Measurements from ENCODE around the gene IPCEF1.

The IPCEF1 gene

DNA sequence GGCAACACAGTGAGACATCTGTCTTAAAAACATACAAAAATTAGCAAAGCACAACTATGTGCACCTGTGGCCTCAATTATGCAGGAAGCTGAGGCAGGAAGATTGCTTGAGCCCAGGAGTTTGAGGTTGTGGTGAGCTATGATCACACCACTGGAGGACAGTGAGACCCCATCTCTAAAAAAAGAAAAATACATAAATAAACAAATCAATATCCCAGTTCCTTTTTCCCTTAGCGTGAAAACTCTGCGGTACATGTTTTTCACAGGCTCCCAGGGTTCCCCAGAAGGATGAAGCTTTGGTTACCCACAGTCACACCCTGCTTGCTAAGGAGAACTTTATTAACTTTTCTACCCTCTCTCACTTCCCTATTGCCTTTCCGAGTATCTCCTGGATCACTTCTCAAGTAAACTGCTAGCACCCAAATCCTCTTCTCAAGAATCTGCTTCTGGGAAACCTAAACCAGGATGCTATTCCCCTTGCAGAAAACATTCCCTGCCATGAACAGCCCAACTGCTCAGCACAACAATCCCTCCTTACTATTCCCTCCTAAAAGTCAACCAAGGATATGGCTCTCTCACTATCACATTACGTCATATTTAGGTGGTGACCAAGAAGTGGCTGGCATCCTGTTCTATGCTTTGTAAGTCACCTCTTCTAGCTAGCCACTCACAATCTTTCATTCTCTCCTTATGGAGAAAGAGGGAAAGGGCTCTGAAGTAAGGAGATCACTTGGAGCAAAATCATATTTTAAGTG lies 122.4 kb downstream of the IPCEF1 start:
- H3K4me3 ChIP-seq (ENCODE audit: low read depth, low read length): no peak overlapping the region
- no peak for TF ChIP-seq CTCF (IDR thresholded peaks at IDR 0.05; ENCODE audit: low read depth, low read length)

- no peak overlapping the region for H3K4me3 ChIP-seq (ENCODE audit: low read depth, low read length)
- TF ChIP-seq CTCF (IDR thresholded peaks at IDR 0.05; ENCODE audit: low read depth, low read length): no peak
Measured at GRCh38 chr6:154233383-154233782, 123.2 kb downstream of the IPCEF1 start.

GRCh38 chr6:154232013-154232910 lies 124.3 kb downstream of the IPCEF1 start:
- H3K4me3 ChIP-seq (ENCODE audit: low read depth, low read length): no peak overlapping the region

DNA sequence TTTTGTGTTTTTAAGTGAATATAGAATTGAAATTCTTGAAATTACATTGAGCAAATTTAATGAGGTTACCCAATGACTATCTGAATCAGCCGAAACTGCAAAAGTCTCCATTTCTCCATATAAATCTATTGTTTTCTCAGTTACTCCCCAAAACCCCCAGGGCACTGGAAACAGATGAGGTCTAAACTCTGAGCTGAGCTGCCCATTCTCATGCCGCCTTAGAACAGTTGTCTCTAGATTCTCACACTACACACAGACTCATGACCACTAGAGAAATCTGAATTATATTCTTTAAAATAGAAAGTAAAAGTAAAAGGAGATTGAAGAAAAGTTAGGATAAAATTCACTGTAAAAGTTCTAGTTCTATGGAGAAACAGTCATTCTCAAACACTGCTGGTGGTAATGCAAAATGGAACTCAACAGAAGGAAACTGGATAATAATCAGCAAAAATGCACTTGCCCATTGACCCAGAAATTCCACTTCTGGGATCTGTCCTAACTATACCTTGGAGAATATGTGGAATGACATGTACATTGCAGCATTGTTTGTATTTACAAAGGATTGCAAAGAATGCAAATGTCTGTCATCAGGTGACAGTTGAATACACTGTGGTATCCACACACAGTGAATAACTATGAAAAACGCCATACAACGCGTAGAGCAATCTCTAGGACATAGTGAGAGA lies 125.5 kb downstream of the IPCEF1 start:
- TF ChIP-seq CTCF (IDR thresholded peaks at IDR 0.05; ENCODE audit: low read depth, low read length): no peak

More at GRCh38 chr6:154232013-154232910, 124.3 kb downstream of the IPCEF1 start:
- no peak for TF ChIP-seq CTCF (IDR thresholded peaks at IDR 0.05; ENCODE audit: low read depth, low read length)

DNA sequence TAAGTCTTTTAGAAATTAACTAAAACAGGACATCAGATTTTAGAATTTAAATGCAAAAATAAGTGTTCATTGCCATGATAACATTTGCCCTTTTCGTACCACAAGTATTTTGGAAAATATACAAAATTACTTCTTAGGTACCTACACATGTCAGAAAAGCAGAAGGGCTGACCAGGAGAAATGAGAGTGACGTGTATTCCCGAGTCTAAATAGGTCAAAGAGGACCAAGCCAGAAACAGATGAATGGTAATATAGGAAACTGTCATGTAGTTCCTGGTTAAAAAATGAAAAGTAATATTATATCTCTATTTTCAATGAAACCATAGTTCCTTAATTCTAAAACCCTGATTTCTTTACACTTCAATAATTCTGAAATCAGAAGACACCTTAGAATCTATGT lies 126.2 kb downstream of the IPCEF1 start:
- no peak overlapping the region for H3K4me3 ChIP-seq (ENCODE audit: low read depth, low read length)
- no peak for TF ChIP-seq CTCF (IDR thresholded peaks at IDR 0.05; ENCODE audit: low read depth, low read length)

More for the DNA sequence above, 125.5 kb downstream of the IPCEF1 start:
- no peak overlapping the region for H3K4me3 ChIP-seq (ENCODE audit: low read depth, low read length)

- TF ChIP-seq CTCF (IDR thresholded peaks at IDR 0.05; ENCODE audit: low read depth, low read length): no peak
Measured at GRCh38 chr6:154229786-154230185, 126.8 kb downstream of the IPCEF1 start.

More at GRCh38 chr6:154229786-154230185, 126.8 kb downstream of the IPCEF1 start:
- no peak overlapping the region for H3K4me3 ChIP-seq (ENCODE audit: low read depth, low read length)

Data from WI38 (cell line).